Measurements from ENCODE around the gene COL9A1.

The COL9A1 gene

GRCh38 chr6:70225055-70225454 is 77.8 kb downstream of the COL9A1 start:
- DNase-seq (ENCODE audit: low spot score), result peak; percentile 40

GRCh38 chr6:70222439-70222749 is 80.5 kb downstream of the COL9A1 start:
- DNase-seq (ENCODE audit: low spot score), result no peak

DNA sequence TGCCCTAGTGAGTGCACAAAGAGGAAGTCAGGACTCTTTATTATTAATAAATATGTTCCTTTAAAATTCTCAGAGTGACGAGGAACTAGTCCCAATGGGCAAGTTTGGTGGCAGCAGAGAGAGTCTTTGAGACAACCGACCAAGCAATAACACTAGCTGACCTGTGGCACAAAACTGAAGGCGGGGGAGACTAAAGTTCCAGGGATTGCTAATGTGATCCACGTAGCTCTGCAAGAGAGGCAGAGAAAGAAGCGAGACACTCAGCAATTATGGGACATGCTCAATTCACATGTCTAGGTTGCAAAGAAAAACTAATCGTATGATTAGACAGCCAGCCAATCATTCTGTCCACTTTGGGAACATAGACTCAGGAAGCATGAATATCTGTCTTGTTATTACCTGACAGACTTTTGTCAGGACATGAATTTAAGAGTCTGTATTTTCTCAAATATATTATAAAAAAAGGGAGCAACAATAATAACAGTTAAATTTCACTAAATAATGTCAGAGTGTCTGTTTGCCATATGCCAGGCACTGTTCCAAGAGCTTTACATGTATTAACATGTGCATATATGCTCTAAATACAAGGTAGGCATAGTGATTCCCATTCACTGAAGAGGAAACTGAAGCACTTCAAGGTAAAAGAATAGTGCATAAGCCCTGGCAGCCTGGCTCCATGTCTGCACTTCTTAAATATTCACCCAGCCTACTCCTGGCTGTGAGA is 81.0 kb downstream of the COL9A1 start:
- DNase-seq (ENCODE audit: low spot score), result no peak

DNA sequence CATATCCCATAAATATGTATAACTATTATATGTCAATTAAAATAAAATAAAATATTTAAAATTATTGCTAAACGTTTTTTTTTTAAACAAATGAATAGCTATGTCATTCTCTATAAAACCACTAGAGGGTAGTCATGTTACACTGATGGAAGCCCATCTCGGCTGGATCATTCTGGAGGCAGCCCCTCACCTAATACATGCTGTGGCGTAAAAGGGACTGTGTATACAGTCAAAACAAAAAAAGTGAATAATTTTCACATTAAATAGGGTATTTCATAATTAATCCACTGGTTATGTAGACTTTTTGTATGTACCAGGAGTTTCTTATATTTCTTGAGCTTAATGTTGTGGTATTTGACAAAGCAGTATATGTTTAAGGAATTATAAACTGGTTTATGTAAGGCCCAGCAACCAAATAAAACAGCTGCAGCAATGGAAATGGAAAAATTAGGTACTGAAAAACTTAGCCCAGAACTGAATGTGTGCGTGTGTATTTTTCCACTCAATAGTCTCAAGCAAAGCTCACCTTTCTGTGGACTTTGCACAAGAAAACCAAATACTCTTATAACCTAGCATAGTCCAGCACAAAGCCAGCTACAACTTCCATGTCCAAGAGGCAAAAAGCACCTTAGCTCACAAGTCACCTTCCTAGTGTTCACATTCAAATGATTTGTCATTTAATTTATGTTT is 81.7 kb downstream of the COL9A1 start:
- DNase-seq (ENCODE audit: low spot score), result peak; percentile 17

DNA sequence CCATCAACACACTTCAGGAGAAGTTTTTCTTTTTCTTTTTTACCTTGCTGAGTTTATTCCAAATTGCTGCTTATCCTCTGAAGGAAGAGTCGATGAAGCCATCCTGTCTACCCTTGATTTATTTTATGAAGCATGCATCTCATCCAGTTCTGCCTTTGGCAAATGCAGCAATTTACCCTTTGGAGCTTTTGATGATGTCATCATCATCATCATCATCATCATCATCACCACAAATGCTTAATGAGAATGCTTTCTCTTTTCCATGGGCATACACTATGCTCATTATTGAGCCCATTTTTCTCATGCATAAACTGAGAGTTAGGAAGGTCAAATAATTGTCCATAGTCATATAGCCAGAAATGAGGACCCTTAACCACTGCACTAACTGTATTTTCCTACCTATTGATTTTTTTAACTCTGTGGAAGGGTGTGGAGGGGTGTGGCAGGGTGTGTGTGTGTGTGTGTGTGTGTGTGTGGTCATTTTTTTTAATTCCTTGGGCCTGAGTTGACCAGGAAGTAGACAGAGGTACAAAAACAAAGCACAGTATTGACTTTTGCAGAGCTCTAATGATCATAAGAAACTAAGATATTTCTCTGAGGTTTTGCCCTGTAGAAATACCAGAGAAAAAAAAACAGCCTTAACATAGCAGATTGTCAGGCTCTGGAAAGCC is 82.8 kb downstream of the COL9A1 start:
- no peak for DNase-seq (ENCODE audit: low spot score)

DNA sequence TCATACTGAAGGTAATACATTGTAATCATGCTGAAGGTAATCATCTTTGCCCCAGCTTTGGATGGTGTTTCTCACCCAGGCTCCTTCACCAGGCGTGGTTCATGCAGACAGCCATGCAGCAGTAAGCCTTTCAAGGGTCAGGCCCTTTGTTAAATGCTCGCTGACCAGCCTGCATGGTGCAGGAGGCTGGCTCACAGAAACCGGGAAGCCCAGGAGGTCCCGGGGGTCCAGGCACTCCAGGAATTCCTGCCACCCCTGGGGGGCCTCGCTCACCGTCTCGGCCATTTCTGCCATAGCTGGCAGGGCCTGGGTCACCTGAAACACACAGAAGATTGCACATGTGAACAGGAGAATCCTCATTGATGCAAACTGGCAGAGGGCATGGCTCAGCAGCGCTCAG is 86.1 kb downstream of the COL9A1 start:
- DNase-seq (ENCODE audit: low spot score), result no peak

- no peak for DNase-seq (ENCODE audit: low spot score)
Measured at GRCh38 chr6:70215460-70216108, 87.3 kb downstream of the COL9A1 start.

GRCh38 chr6:70210462-70210861 is 92.4 kb downstream of the COL9A1 start:
- no peak for DNase-seq (ENCODE audit: low spot score)

DNA sequence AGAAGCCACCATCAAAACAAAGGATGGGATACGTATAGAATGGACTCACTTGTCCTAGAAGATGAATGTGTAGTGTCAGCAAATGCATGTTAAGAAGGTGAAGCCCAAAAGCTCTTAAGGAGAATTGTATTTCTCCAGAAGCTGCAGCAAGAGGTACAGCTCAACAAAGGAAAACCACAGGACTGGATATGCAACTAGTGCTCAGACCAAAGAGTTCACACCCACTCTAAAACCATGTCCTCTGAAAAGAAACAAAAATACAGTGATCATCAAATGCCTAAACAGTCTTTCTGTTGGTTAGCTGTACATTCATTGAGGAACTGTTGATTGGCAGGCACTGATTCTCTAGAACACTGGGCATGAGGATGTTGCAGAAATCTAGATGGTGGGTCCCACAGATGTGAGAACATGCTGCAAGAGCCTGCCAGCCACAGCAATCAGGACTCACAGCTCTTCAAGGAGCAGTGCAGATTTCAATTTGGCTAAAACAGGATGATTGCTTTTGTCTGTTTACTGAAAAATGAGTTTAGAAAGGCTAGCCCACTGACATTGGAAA is 94.6 kb downstream of the COL9A1 start:
- no peak for DNase-seq (ENCODE audit: low spot score)

DNA sequence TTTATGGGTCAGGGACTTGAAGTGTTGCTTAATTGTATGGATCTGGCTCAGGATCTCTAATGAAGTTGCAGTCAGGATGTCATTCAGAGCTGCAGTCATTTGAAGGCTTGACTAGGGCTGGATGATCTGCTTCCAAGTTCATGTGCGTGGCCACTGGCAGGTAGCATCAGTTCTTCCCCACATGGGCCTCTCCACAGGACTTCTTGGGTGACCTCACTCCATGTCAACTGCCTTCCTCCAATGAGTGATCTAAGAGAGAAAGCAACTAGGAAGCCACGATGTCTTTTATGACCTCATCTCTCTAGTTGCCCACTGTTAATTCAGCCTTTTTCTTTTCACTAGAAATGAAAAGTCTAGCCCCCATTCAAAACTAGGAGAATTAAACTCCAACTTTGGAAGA is 104.1 kb downstream of the COL9A1 start:
- DNase-seq (ENCODE audit: low spot score), result no peak

GRCh38 chr6:70196531-70196930 is 106.4 kb downstream of the COL9A1 start:
- no peak for DNase-seq (ENCODE audit: low spot score)

DNA sequence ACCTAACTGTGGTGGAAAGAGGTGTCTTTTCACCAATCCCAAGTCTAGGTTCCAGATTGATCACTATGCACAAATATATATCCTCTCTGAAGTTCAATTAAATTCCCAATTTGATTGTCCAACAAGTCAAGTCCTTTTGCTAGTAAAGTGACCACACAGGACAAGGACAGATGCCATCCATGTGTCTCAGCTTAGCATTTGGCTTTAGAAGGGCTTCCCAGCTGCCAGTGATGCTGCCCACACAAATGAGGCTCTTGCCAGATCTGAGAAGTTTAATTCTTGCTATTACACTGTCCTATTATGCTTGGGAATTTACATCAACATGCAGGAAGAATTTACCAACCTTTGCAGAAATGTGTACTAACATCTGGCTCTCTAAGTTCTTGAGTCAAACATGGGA is 108.5 kb downstream of the COL9A1 start:
- no peak for DNase-seq (ENCODE audit: low spot score)

GRCh38 chr6:70188202-70188601 is 114.7 kb downstream of the COL9A1 start:
- DNase-seq (ENCODE audit: low spot score), result no peak

- no peak for DNase-seq (ENCODE audit: low spot score)
Measured at GRCh38 chr6:70186461-70186860, 116.4 kb downstream of the COL9A1 start.

DNA sequence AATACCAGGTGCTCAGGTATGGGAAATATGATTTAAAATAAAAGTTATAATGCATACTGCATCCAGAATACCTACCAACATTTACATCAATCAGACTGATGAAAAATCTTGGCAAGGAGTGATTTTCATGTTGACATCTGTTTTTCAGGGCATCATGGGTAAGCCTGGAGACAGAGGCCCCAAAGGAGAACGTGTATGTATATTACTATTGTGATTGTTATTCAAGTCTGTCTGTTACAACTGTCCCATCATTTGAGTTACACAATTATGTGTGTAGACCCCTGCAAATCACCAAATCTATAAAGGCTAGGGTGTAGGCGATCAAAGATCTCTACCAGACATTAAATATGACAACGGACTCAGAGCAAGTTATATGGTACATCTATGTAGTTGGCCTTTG is 118.2 kb downstream of the COL9A1 start:
- DNase-seq (ENCODE audit: low spot score), result no peak

DNA sequence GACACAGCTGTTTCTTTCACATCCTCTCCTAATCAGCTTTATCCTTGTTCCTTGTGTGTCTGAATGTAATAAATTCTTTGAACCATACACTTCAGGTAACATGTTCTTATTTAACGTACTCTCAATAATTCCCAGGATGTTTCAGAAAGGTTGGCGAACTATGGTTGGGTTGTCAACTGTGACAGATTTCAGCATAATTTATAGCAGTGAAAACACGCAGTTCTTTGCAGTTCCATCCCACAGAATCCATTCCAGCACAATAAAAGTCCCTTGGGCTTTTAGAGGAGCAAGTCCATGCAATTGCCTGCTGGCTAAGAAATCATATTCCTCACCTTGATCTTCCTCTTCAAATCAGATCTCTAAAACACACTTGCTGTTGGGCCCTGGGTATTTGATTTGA is 119.3 kb downstream of the COL9A1 start:
- peak; percentile 35 for DNase-seq (ENCODE audit: low spot score)

- DNase-seq (ENCODE audit: low spot score), result no peak
Measured at GRCh38 chr6:70180901-70181599, 121.8 kb downstream of the COL9A1 start.

DNA sequence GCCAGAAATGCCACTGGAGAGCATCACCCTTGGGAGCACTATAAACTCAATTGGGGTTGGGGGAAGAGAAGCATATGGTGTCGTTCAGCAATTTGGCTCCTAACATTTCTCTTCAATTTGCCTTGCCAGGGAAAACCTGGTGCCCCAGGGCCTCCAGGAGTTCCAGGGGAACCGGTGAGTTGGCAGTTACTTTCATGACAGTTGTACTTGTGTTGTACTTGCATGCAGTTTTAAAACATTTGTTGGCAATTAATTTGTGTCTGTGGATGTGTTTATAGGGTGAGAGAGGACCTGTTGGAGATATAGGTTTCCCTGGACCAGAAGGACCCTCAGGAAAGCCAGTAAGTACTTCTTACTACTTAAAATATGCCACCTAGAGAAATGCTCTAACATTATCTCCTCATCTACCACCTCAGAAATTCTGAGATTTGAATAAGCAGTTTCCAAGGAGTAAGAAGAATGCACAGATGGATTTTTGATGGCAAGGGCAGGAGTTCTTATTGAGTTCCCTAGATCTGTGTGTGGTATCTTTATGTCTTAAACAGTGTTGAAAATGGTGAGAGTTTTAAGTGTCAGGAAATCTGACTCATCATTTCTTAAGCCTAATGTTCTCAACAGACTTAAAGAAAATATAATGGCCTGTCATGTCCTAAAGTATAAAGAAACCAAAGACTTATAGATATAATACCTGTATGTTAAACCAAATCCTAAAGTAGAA is 122.5 kb downstream of the COL9A1 start:
- DNase-seq (ENCODE audit: low spot score), result no peak

DNA sequence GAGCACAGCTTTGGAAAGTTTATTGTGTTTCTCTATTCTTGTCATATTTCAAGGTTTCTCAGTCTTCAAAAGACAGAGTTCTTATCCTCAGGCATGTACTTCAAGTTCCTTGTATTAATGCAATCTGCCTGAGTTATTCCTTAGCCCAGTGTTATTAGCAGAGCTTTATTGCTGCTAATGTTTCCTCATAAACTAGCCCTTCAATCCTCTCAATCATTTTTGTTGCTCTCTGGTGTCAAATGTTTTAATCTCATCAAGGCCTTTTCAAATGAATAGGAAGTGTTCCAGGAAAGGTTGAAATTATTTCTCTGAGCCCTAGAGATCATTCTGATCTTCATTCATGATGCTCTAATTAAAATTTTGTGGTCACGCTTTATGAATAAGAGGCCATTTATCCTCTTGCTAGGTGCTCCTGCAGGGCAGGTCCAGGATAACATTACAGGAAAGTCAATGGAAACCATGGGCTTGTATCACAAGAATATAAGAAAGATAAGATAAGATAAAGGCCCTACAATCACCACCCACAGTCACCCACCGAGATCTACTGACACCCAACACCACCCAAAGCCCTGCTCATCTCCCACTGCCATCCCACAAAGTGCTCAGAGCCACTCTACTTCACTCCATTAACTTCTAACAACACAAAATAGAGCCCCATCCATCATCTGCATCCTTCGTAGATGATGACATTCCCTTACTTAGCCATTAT is 125.9 kb downstream of the COL9A1 start:
- DNase-seq (ENCODE audit: low spot score), result no peak

GRCh38 chr6:70175770-70176169 is 127.1 kb downstream of the COL9A1 start:
- DNase-seq (ENCODE audit: low spot score), result no peak

DNA sequence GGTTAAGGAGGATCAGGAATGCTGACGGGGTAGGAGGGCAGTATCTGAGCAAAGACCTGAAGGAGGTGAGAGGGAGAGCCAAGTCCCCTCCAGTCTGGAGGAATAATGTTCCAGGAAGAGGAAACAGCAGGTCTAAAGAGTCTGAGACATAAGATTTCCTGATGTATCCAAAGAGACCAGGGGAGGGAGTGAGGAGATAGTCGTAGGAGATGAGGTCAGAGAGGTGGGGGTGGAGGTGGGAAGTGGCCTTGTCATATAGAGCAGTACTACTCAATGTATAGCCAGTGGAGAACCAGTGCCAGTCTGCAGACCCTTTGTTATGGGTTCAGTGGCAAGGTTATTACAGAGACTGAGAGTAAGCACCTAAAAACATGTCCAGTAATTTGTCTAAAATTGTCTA is 130.6 kb downstream of the COL9A1 start:
- no peak for DNase-seq (ENCODE audit: low spot score)
